Breast epithelium (tissue), 4 donors: ENCODE data around the gene ITGAE. TPM values are rescaled to one million over a fixed set of nuclear protein-coding genes. Genes with fewer than 3 reads are reported as not detected.

Experiments used
- DNase-seq, 2 donors: peaks; one replicate each; pipeline ENCODE4 v3.0.0-alpha.2; 2019; ENCODE audit warnings: low spot score in 2 of 2
- H3K27ac ChIP-seq, 2 donors: fragments of 200-600 bp; sonication (generic) in 1 of 2; one replicate each; pipeline ENCODE4 v1.5.1; 2016 to 2019; ENCODE audit warnings: mild to moderate bottlenecking in 1 of 2
- H3K27me3 ChIP-seq, 2 donors: fragments of 200-600 bp; sonication (generic) in 1 of 2; one replicate each; pipeline versions ENCODE4 v1.5.1 to v1.6.0; 2017 to 2019; ENCODE audit warnings: control low read depth in 1 of 2, mild to moderate bottlenecking in 1 of 2
- H3K36me3 ChIP-seq: fragments of 200-600 bp; one replicate; pipeline ENCODE4 v1.5.1; 2019
- H3K4me1 ChIP-seq, 2 donors: fragments of 200-600 bp; sonication (generic); one replicate each; pipeline ENCODE4 v1.5.1; 2016 to 2019; ENCODE audit warnings: control low read depth in 1 of 2
- H3K4me3 ChIP-seq, 3 donors: fragments of 200-600 bp; sonication (generic); 1 replicate in 2 of 3; 2 replicates in 1 of 3; pipeline ENCODE4 v1.5.1; 2016 to 2019; ENCODE audit warnings: mild to moderate bottlenecking in 3 of 3, moderate library complexity in 2 of 3
- H3K9me3 ChIP-seq, 2 donors: fragments of 200-600 bp; sonication (generic) in 1 of 2; one replicate each; pipeline ENCODE4 v1.5.1; 2016 to 2019; ENCODE audit warnings: control low read depth in 1 of 2
- CTCF ChIP-seq, 3 donors: fragments of 450-650 bp; IDR thresholded peaks; one replicate each; pipeline ENCODE4 v1.5.1; 2016 to 2017; ENCODE audit warnings: antibody characterized with exemption in 3 of 3, mild to moderate bottlenecking in 3 of 3, moderate library complexity in 3 of 3
- POLR2A ChIP-seq: fragments of 450-650 bp; IDR thresholded peaks from one replicate; pipeline ENCODE4 v1.6.1; 2016; ENCODE audit warnings: antibody characterized with exemption, mild to moderate bottlenecking, moderate library complexity
- POLR2AphosphoS5 ChIP-seq, 3 donors: sonication (generic); formaldehyde crosslinking; IDR thresholded peaks; one replicate each; pipeline ENCODE4 v1.6.1; 2017; ENCODE audit warnings: antibody characterized with exemption in 3 of 3
- intact Hi-C: fragments of 100-400 bp; cut with DNase I; formaldehyde crosslinking; loops from one replicate; pipeline ENCODE4 v1.15.1; 2023; ENCODE audit warnings: low total_unique reads
- total RNA-seq, 3 donors: library from RNA; depleted of rRNA; stranded (reverse); fragments of >200 nt; gene quantifications; one replicate each; pipeline ENCODE4 v1.1.0, GENCODE V29; 2016

ITGAE gene
- total RNA-seq, 3 donors from 2014 or later = 26.5 to 31.2 (median 27.1) TPM

DNA sequence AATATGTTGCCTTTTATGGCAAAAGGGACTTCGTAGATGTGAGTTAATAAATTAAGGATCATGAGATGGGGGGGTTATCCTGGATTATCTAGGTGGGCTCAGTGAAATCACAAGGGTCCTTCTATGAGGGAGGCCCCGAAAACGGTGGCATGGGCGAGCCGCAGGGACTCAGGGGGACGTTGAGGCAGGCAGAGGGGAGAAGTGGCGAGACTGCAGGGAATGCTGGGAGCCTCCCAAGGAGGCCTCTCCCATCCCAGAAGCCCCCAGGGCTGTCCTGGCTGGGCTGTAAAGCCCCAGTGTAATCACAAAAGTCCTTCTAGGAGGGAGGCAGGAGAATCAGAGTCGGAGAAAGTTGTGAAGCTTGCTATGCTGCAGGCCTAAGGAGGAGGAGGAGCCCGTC lies 35.0 kb downstream of the ITGAE start:
- Histone ChIP-seq H3K9me3 (no peaks in the 10 kb centered on the region), H3K4me1 (no peaks in the 10 kb centered on the region), H3K27me3 (peaks cover 0 to 9% of the 10 kb centered on the region in 2 donors), H3K36me3 (no peaks in the 10 kb centered on the region), H3K4me3 (no peak overlapping the region), H3K27ac (no peak overlapping the region)
- intact Hi-C loops = no loop called here
- DNase-seq = no peak
- TF ChIP-seq POLR2AphosphoS5 (IDR thresholded peaks at IDR 0.05) = no peak
- TF ChIP-seq CTCF (IDR thresholded peaks at IDR 0.05) = no peak
- TF ChIP-seq POLR2A = no peak

- H3K27me3 ChIP-seq = peaks cover 0 to 9% of the 10 kb centered on the region in 2 donors
- H3K9me3 ChIP-seq = peaks cover 5 to 11% of the 10 kb centered on the region in 2 donors
- intact Hi-C loops = loop anchor here (5.0 kb wide), 1 partner anchor 744 kb away; no protein-coding TSS in a partner anchor
- DNase-seq = no peak
- TF ChIP-seq CTCF (IDR thresholded peaks at IDR 0.05) (no peak), POLR2AphosphoS5 (IDR thresholded peaks at IDR 0.05) (no peak), POLR2A (no peak)
- no peak overlapping the region for H3K4me3 ChIP-seq
- no peaks in the 10 kb centered on the region for H3K4me1 ChIP-seq
- no peaks in the 10 kb centered on the region for H3K36me3 ChIP-seq
- no peak overlapping the region for H3K27ac ChIP-seq
These were observed 37.2 kb downstream of the ITGAE start for GRCh38 chr17:3763777-3764170.

GRCh38 chr17:3762922-3763776 lies 37.8 kb downstream of the ITGAE start:
- DNase-seq = no peak
- H3K36me3 ChIP-seq = no peaks in the 10 kb centered on the region
- intact Hi-C loops = loop anchor here (5.0 kb wide), 1 partner anchor 744 kb away; no protein-coding TSS in a partner anchor
- no peak overlapping the region for H3K4me3 ChIP-seq
- H3K9me3 ChIP-seq = peaks cover 5 to 11% of the 10 kb centered on the region in 2 donors
- H3K27ac ChIP-seq = no peak overlapping the region
- TF ChIP-seq POLR2A (no peak), CTCF (IDR thresholded peaks at IDR 0.05) (no peak), POLR2AphosphoS5 (IDR thresholded peaks at IDR 0.05) (no peak)
- H3K4me1 ChIP-seq = no peaks in the 10 kb centered on the region
- H3K27me3 ChIP-seq = peaks cover 0 to 9% of the 10 kb centered on the region in 2 donors

DNA sequence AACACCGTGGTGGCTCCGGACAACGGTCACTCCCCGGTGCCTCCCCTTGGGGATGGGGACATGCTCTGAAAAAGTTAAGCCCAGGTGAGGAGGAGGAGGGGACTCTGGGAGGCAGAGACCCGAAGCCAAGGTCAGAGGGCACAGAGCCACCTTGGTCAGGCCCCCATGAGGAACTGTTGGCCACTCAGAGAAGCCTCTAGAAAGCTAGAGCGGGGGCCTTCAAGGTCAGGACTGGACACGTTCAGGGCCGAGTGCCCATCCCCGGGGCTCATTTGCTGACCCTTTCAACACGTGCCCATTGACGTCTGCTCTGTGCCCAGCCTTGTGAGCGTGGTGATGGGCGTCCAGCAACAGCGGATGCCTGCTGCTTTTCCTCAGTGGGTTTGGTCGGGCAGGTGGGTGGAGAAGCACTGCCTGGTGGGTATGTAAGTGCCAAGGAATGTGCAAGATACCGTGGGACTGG lies 39.0 kb downstream of the ITGAE start:
- intact Hi-C loops = loop anchor here (5.0 kb wide), 1 partner anchor 745 kb away; no protein-coding TSS in a partner anchor
- H3K27ac ChIP-seq = no peak overlapping the region
- H3K4me1 ChIP-seq = no peaks in the 10 kb centered on the region
- no peak for TF ChIP-seq CTCF (IDR thresholded peaks at IDR 0.05)
- no peak for TF ChIP-seq POLR2A
- TF ChIP-seq POLR2AphosphoS5 (IDR thresholded peaks at IDR 0.05) = no peak
- peaks cover 0 to 9% of the 10 kb centered on the region in 2 donors for H3K27me3 ChIP-seq
- H3K36me3 ChIP-seq = no peaks in the 10 kb centered on the region
- no peak overlapping the region for H3K4me3 ChIP-seq
- DNase-seq = no peak
- peaks cover 5 to 11% of the 10 kb centered on the region in 2 donors for H3K9me3 ChIP-seq
